Measurements from ENCODE around the gene ANKRD55. TPM values are rescaled to one million over a fixed set of nuclear protein-coding genes. Genes with fewer than 3 reads are reported as not detected.

Gene ANKRD55
- total RNA-seq, 6 donors from 2014 or later, result 0.23 to 1.7 (median 0.98) TPM; not detected in 1

DNA sequence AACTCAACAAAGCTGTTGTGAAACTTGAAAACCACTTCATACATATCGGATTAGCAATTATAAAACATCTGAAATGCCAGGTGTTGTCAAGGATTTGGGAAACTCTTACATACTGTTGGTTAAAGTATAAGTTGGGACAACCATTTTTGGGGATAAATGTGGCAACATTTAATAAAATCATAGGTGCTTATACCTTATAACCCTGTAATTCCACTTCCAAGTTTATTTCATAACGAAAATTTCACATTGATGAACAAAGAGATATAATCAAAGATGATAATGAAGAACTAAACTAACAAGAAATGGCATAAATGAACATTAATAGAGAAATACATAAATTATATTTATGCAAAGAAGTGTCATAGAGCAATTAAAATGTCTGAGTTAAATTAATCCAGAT, 54.3 kb downstream of the ANKRD55 start:
- 85 to 89% methylated on average over 2 of the region's 2 CpGs for WGBS, 2 donors
- H3K9me3 ChIP-seq, result no peaks in the 10 kb centered on the region
- no peak overlapping the region for H3K4me3 ChIP-seq
- H3K36me3 ChIP-seq, result no peaks in the 10 kb centered on the region
- H3K4me1 ChIP-seq, result peaks cover 14 to 26% (median 21%) of the 10 kb centered on the region in 4 donors
- H3K27ac ChIP-seq, result no peak overlapping the region
- ATAC-seq (ENCODE audit: low FRiP score in 2 of 2), result no peak
- H3K27me3 ChIP-seq, result no peaks in the 10 kb centered on the region
- TF ChIP-seq POLR2AphosphoS5 (IDR thresholded peaks at IDR 0.05), result no peak
- TF ChIP-seq POLR2A (IDR thresholded peaks at IDR 0.05), result no peak
- TF ChIP-seq EP300 (IDR thresholded peaks at IDR 0.05), result no peak
- TF ChIP-seq CTCF (IDR thresholded peaks at IDR 0.05), result no peak
- DNase-seq, result no peak

- no peaks in the 10 kb centered on the region for H3K36me3 ChIP-seq
- TF ChIP-seq CTCF (IDR thresholded peaks at IDR 0.05), result no peak
- no peak for TF ChIP-seq POLR2AphosphoS5 (IDR thresholded peaks at IDR 0.05)
- no peak for TF ChIP-seq POLR2A (IDR thresholded peaks at IDR 0.05)
- no peak for TF ChIP-seq EP300 (IDR thresholded peaks at IDR 0.05)
- no peaks in the 10 kb centered on the region for H3K27me3 ChIP-seq
- ATAC-seq (ENCODE audit: low FRiP score in 2 of 2) (no peak), DNase-seq (no peak)
- H3K9me3 ChIP-seq, result no peaks in the 10 kb centered on the region
- H3K27ac ChIP-seq, result peak overlapping the region in 2 of 4 donors; percentile 23 to 40
- WGBS, 2 donors, result 49 to 58% methylated on average over 4 of the region's 4 CpGs
- H3K4me1 ChIP-seq, result peaks cover 18 to 32% (median 25%) of the 10 kb centered on the region in 4 donors
- no peak overlapping the region for H3K4me3 ChIP-seq
Measured at GRCh38 chr5:56176871-56177533, 56.1 kb downstream of the ANKRD55 start.

- TF ChIP-seq EP300 (IDR thresholded peaks at IDR 0.05), result no peak
- no peak for TF ChIP-seq CTCF (IDR thresholded peaks at IDR 0.05)
- TF ChIP-seq POLR2AphosphoS5 (IDR thresholded peaks at IDR 0.05), result no peak
- TF ChIP-seq POLR2A (IDR thresholded peaks at IDR 0.05), result no peak
- Histone ChIP-seq H3K4me1 (peaks cover 18 to 36% (median 25%) of the 10 kb centered on the region in 4 donors), H3K27ac (peak overlapping the region in 1 of 4 donors; percentile 40), H3K36me3 (no peaks in the 10 kb centered on the region), H3K4me3 (no peak overlapping the region), H3K9me3 (no peaks in the 10 kb centered on the region), H3K27me3 (no peaks in the 10 kb centered on the region)
- DNase-seq, result no peak
- peak; percentile 68 to 85 for ATAC-seq (ENCODE audit: low FRiP score in 2 of 2)
- WGBS, 2 donors, result 67 to 90% methylated on average over 6 of the region's 6 CpGs
Measured at GRCh38 chr5:56176155-56176798, 56.9 kb downstream of the ANKRD55 start.

GRCh38 chr5:56175488-56175887, 57.6 kb downstream of the ANKRD55 start:
- TF ChIP-seq POLR2AphosphoS5 (IDR thresholded peaks at IDR 0.05) (no peak), CTCF (IDR thresholded peaks at IDR 0.05) (no peak), POLR2A (IDR thresholded peaks at IDR 0.05) (no peak), EP300 (IDR thresholded peaks at IDR 0.05) (no peak)
- Histone ChIP-seq H3K4me1 (peaks cover 18 to 36% (median 25%) of the 10 kb centered on the region in 4 donors), H3K9me3 (no peaks in the 10 kb centered on the region), H3K4me3 (no peak overlapping the region), H3K27ac (peak overlapping the region in 3 of 4 donors; percentile 10 to 42 (median 24)), H3K36me3 (no peaks in the 10 kb centered on the region), H3K27me3 (no peaks in the 10 kb centered on the region)
- ATAC-seq (ENCODE audit: low FRiP score in 2 of 2) (peak; percentile 22 to 83), DNase-seq (no peak)
- WGBS, 2 donors, result 45% methylated on average over 3 of the region's 3 CpGs
